GM19324 (cell line): ENCODE data around the gene TROAP.
"Not testable (repeated sequence)": the region's sequence is repeated elsewhere in the genome, so short reads cannot be mapped to it uniquely, and the experiment has no call there.

Experiments used
- ATAC-seq: cut with Tn5 transposase; IDR thresholded peaks from one replicate; pipeline ENCODE4 v1.9.1; 2021; ENCODE audit warnings: mild to moderate bottlenecking, moderate library complexity; ENCODE audit not compliant: unreplicated experiment, low FRiP score

TROAP gene

DNA sequence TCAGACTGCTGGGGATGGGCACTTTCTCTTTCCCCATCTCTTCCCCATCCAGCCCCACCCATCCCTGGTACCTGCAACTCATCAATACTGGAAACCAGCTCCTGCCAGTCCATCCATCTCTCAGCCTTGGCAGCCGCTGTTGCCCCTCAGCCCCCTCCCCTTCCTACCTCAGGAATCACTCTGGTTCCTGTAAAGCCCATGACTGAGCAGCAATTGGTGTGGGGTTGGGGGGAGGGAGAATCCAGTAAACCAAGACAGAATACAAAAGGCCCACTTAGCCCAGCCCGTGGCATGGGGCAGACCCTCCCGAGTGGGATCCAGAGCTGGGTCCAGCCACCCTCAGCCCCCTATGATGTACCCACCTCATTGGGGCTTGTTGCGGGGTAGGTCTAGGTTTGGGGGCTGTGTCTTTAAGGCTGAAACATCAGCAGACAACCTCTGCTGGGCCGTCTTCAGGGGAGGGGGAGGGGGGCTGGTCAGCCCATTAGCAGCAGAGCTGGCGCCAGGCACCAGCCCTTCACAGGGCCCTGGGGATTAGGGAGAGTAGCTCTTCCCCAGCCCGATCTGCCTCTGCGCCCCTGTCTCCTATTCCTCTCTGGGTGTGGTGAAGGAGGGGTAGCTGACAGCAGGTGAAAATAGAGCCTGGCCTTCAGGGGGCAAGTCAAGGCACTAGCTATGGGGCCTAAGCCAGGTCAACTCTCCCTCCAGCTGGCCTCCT is 28.8 kb upstream of the TROAP start:
- no peak for ATAC-seq

DNA sequence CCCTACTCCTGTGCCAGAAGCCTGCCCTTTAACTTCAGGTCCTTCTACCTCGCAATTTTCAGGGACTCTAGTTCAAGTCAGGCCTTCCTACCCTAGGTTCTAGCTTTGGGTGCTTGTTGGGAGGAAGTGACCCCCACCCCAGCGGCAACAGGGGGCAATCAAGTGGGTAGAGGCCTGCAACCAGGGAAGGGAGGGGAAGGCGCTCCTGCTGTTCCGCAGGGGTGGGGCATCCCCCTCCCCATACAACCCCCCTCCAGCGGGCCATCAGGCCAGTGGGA is 28.3 kb upstream of the TROAP start:
- ATAC-seq: no peak

DNA sequence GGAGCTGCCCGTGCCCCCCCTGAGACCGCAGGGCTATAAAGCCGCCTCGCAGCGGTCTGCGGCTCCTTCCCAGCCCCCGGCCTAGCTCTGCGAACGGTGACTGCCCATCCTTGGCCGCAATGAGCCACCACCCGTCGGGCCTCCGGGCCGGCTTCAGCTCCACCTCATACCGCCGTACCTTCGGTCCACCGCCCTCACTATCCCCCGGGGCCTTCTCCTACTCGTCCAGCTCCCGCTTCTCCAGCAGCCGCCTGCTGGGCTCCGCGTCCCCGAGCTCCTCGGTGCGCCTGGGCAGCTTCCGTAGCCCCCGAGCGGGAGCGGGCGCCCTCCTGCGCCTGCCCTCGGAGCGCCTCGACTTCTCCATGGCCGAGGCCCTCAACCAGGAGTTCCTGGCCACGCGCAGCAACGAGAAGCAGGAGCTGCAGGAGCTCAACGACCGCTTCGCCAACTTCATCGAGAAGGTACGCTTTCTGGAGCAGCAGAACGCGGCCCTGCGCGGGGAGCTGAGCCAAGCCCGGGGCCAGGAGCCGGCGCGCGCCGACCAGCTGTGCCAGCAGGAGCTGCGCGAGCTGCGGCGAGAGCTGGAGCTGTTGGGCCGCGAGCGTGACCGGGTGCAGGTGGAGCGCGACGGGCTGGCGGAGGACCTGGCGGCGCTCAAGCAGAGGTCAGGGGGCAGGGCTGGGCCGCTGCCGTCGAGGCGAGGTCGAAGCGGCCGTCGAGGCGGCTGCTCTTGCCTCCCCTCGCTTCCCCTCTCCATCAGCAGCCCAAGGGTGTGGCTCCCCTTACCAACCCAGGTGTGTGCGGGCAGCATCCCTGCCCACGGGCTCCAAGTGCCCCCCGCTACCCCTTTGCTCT is 27.7 kb upstream of the TROAP start, which contains the start of gene PRPH:
Gene PRPH (plus strand): TSS at position 66 of the 855 bp plus-strand sequence. CDS start 54 bp downstream, at position 120.
- no peak for ATAC-seq

DNA sequence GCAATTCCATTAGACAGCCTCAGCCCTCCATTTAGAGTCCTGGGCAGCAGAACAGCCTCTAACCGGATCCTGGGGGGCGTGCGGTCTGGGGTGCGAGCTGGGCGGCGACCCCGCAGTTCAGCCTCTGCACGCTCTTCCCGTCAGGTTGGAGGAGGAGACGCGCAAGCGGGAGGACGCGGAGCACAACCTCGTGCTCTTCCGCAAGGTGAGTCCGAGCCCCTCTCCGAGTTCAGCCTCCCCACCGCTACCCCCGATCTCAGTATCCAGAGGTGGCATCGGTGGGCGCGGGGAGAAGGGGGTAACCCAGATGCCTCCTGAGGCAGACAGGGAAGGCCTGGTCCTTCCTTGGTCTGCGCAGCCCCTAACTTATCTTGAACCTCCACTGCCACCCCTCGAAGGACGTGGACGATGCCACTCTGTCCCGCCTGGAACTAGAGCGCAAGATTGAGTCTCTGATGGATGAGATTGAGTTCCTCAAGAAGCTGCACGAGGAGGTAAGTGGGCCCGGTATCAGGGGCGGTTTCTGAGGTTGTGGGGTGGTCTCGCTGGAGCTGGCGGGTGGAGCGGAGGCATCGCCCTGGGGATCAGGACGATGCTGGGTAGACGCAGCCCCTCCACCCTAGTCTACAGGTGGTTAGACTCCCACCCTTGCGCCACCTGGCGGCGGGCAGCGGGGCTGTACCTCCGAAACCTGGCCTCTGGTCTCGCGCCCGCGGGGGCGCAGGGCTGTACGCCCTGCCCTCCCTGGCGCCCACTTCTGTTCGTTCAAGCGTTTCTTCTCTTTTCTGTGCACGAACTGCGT is 26.8 kb upstream of the TROAP start:
- ATAC-seq: no peak

DNA sequence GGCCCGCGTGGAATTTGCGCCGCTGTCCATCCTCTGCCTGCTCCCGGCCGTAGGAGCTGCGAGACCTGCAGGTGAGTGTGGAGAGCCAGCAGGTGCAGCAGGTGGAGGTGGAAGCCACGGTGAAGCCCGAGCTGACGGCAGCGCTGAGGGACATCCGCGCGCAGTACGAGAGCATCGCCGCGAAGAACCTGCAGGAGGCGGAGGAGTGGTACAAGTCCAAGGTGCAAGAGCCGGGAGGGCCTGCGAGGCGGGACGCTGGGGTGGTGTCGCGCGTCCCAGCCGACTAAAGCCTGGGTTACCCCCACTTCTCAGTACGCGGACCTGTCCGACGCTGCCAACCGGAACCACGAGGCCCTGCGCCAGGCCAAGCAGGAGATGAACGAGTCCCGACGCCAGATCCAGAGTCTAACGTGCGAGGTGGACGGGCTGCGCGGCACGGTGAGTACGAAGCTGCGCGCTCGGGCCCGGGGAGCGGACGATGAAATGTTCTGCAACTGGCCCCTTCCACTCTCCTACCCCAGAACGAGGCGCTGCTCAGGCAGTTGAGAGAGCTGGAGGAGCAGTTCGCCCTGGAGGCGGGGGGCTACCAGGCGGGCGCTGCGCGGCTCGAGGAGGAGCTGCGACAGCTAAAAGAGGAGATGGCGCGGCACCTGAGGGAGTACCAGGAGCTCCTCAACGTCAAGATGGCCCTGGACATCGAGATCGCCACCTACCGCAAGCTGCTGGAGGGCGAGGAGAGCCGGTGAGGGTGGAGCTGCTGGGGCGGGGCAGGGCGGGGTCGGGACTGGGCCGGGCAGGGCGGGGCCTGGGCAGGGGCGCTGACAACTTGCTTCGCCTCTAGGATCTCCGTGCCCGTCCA is 26.0 kb upstream of the TROAP start:
- no peak for ATAC-seq

DNA sequence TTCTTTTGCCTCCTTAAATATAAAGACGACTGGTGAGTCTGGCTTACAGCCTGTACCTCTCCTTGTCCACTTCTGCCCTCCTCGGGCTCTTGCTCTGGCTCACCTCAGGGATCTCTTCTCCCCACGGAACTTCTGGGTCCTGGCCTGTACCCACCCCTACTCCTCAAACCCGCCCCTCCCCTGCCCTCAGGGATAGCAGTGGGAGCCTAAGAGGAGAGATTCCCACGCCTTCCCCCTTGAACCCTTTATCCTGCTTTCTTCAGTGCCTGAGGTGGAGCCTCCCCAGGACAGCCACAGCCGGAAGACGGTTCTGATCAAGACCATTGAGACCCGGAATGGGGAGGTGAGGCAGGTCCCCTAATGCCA is 25.4 kb upstream of the TROAP start:
- no peak for ATAC-seq

DNA sequence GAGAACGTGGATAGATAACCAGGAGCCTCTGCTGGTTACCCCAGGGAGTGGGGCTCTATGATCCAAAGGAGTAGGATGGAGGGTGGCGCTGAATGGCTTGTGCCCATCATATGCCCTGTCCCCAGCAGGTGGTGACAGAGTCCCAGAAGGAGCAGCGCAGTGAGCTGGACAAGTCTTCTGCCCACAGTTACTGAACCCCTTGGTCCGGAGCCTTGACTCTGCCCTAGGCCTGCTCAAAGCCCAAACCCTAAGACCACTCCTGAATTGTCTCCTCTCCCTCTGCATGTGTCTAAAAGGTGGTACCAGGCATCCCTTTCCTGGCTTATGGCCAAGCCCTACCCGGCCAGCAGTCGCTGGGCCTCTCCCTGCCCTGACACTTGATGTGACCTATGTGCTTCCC is 24.9 kb upstream of the TROAP start:
- ATAC-seq: no peak

DNA sequence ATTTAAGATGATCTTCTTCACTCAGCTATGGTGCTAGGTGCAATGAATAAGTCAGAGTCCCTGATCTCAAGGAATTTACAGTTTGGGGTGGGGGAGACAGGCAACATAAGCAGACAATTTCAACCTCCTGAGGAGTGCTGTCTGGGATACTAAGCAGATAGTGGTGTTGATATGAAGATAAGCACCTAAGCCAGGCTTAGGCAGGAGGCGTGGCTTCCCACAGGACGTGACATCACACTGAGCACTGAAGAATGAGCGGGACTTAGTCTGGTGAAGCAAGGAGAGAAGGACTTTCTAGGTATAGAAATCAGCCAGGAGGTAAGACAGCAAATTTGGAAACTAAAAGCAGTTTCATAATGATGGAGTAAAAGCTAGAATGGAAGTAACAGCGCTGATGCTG is 21.3 kb upstream of the TROAP start:
- no peak for ATAC-seq

DNA sequence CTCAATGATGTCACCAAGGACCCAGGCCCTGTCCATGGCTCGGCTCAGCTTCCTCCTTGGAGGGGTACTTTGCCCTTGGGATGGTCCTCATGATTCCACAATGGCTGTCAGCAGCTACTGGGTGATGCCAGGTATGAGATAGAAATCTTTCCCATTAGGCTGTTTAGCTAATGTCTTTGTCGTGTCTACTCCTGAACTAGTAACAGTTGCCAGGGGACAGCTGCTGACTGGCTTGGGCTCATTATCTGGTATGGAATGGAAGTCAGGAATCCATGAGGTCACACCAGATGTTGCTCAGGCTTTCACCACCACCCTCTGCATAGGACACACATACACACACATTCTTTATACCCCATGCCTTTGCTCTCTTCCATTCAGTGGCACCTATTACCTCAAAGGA is 18.9 kb upstream of the TROAP start:
- ATAC-seq: no peak

DNA sequence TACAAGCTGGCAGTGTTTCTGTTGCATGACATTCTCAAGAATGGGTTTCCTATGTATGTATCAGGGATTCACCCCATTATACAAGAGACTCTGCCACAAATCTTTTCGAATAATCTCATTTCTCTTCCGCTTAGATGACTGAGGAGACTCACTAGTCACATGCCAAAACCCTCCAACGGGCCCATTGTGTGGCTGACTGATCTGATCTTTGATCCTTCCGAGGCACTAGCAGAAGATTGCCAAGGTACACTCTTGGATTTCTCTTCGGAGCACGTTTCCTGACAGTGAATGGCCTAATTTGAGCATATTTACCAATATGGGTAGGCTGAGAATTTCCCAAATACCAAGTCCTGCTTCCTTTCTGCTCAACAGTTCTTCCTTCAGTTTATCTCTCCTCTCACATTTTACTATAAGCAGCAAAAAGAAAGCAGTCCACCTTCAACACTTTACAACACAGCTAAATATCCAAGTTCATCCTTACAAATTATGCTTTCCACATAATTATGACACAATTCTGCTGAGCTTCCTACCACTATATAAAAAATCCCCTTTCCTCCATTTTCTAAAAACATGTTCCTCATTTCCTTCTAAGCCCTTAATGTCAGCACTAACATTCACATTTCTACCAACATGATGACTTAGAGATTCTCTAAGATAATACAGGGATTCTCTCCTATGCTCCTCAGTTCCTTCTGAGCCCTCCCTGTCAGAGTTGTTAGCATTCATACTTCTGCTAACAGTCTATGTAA is 17.1 kb upstream of the TROAP start:
- no peak for ATAC-seq

DNA sequence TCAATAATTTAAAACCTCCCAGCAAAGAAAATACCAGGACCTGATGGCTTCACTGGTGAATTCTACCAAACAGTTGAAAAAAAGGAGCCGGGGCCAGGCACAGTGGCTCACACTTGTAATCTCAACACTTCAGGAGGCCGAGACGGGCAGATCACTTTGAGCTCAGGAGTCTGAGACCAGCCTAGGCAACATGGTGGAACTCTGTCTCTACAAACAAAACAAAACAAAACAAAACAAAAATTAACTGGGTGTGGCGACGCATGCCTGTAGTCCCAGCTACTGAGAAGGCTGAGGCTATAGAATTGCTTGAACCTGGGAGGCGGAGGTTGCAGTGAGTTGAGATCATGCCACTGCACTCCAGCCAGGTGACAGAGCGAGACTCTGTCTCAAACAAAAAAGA is 13.7 kb upstream of the TROAP start:
- ATAC-seq: no peak

DNA sequence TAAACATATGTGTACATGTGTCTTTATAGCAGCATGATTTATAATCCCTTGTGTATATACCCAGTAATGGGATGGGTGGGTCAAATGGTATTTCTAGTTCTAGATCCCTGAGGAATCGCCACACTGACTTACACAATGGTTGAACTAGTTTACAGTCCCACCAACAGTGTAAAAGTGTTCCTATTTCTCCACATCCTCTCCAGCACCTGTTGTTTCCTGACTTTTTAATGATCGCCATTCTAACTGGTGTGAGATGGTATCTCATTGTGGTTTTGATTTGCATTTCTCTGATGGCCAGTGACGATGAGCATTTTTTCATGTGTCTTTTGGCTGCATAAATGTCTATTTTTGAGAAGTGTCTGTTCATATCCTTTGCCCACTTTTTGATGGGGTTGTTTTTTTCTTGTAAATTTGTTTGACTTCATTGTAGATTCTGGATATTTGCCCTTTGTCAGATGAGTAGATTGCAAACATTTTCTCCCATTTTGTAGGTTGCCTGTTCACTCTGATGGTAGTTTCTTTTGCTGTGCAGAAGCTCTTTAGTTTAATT is 12.5 kb upstream of the TROAP start:
- ATAC-seq: not testable (repeated sequence)

DNA sequence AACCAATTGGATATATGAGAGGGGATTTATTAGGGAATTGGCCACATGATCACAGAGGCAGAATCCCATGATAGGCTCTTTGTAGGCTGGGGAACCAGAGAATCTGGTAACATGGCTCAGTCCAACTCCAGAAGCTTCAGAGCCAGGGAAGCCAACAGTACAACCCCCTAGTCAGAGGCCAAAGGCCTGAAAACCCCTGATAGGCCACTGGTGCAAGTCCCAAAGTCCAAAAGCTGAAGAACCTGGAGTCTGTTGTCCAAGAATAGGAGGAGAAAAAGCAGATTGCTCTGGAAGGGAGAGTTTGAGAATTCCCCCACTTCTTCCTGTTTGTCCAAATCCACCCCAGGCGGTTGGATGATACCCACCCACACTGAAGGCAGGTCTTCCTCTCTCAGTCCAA is 8.2 kb upstream of the TROAP start:
- no peak for ATAC-seq

DNA sequence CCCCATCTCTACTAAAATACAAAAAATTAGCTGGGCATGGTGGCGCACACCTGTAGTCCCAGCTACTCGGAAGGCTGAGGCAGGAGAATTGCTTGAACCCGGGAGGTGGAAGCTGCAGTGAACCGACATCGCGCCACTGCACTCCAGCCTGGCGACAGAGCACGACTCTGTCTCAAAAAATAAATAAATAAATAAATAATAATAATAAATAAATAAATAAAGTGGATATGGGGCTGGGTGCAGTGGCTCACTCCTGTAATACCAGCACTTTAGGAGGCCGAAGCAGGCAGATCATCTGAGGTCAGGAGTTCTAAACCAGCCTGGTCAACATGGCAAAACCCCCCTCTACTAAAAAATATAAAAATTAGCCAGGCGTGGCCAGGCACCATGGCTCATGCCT is 5.9 kb upstream of the TROAP start:
- not testable (repeated sequence) for ATAC-seq

DNA sequence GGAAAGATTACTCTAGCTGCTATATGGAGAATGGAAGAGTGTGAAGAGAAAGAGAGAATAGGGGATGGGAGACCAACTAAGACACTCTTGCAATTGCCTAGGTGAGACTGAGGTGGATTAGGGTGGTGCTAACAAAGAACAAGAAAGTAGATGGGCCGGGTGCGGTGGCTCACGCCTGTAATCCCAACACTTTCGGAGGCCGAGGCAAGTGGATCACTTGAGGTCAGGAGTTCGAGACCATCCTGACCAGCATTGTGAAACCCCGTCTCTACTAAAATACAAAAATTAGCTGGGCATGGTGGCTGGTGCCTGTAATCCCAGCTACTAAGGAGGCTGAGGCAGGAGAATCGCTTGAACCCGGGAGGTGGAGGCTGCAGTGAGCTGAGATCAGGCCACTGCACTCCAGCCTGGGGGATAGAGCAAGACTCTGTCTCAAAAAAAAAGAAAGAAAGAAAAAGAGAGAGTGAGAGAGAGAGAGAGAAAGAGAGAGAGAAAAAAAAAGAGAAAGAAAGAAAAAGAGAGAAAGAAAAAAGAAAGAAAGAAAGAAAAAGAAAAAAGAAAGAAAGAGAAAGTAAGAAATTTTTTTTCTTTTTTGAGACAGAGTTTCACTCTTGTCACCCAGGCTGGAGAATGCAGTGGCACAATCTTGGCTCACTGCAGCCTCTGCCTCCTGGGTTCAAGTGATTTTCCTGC is 2.5 kb upstream of the TROAP start:
- not testable (repeated sequence) for ATAC-seq

DNA sequence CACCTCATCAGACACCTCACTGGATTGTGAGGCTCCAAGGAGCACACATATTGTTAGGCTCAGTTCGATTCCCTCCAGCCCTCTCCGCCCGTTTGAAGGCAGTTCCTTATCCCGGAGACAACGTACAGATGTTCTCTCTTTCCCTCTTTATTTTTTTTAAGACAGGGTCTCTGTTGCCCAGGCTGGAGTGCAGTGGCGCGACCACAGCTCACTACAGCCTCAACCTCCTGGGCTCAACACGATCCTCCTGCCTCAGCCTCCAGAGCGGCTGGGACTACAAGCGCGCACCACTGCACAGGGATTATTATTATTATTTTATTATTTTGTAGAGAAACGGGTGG is 718 bp upstream of the TROAP start:
- ATAC-seq: no peak

DNA sequence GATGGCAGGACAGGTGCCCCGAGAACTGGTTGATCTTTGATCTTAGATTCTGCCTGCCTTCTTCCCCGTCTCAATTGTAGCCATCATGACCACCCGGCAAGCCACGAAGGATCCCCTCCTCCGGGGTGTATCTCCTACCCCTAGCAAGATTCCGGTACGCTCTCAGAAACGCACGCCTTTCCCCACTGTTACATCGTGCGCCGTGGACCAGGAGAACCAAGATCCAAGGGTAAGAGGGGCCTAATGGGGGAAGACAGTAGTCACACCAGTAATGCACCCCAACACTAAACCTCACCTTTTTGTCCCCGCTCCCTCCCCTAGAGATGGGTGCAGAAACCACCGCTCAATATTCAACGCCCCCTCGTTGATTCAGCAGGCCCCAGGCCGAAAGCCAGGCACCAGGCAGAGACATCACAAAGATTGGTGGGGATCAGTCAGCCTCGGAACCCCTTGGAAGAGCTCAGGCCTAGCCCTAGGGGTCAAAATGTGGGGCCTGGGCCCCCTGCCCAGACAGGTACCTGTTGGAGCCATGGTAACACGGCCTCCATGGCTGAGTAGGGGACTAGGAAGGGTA is 556 bp downstream of the TROAP start:
- no peak for ATAC-seq

DNA sequence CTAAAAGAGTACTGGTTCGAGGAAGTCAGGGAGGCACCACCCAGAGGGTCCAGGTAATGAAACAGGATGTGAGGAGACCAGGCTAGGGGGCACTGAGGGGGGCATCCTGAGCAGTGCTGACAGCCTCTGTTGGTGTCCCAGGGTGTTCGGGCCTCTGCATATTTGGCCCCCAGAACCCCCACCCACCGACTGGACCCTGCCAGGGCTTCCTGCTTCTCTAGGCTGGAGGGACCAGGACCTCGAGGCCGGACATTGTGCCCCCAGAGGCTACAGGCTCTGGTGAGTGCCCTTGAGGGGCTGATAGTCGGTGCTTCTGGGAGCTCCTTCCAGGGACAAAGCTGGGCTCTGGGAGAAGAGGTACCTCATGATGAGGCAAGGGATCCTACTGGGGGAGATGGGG is 2.6 kb downstream of the TROAP start:
- no peak for ATAC-seq

DNA sequence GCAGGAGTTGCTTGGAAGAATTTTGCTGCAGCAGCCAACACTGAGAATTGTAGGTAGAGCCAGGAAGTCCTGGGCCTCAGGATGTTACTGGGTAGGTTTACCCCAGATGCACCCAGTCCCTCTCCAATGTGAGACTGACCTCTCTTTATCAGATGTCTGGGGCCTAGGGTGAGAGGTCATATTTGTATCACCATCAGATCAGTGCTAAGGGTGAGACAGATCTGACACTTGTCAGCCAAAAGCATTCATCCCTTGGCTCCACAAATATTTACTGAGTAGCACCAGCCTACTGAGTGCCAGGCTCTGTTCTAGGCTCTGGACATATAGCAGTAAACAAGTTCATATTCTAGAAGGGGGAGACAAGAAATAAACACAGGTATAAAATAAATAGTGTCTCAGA is 4.3 kb downstream of the TROAP start:
- no peak for ATAC-seq
